ENCODE data around the gene SFSWAP.

- TF ChIP-seq RAD21 (conservative IDR thresholded peaks at IDR 0.05) (no peak), CTCF (IDR thresholded peaks at IDR 0.05; ENCODE audit: poor library complexity, severe bottlenecking) (no peak)
These were observed 13.6 kb downstream of the SFSWAP start for GRCh38 chr12:131724534-131724933.

All from neural cell (in vitro differentiated cells).